Erythroblast (primary cell): Measurements from ENCODE around the gene DPP9.

Experiments used
- GATA1 ChIP-seq: IDR thresholded peaks from 2 replicates; pipeline ENCODE4 v1.6.1; 2011; ENCODE audit warnings: low read depth, mild to moderate bottlenecking, control low read depth, low read length, moderate library complexity
- POLR2A ChIP-seq: IDR thresholded peaks from 2 replicates; pipeline ENCODE4 v1.6.1; 2011; ENCODE audit warnings: mild to moderate bottlenecking, low read length

DNA sequence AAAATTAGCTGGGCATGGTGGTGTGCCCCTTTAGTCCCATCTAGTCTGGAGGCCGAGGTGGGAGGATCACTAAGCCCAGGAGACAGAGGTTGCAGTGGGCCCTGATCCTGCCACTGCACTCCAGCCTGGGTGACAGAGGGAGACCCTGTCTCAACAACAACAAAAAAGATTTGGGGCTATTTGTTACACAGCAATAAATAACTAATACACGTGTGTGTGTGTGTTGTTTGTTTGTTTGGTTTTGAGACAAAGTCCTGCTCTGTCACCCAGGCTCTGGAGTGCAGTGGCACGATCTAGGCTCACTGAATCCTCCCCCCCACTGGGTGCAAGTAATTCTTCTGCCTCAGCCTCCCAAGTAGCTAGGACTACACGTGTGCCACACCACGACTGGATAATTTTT lies 35.0 kb upstream of the DPP9 start:
- TF ChIP-seq POLR2A (no peak), GATA1 (no peak)
